Activated CD4-positive, alpha-beta T cell treated with anti-CD3 and anti-CD28 coated beads, Interleukin-2, amount 50 U/mL, for 48 hours (primary cell): ENCODE measurements around the gene FTO.

Experiments
- DNase-seq, 2 experiments: peaks; one replicate each; pipeline ENCODE4 v3.0.0-alpha.2; 2020

The FTO gene

DNA sequence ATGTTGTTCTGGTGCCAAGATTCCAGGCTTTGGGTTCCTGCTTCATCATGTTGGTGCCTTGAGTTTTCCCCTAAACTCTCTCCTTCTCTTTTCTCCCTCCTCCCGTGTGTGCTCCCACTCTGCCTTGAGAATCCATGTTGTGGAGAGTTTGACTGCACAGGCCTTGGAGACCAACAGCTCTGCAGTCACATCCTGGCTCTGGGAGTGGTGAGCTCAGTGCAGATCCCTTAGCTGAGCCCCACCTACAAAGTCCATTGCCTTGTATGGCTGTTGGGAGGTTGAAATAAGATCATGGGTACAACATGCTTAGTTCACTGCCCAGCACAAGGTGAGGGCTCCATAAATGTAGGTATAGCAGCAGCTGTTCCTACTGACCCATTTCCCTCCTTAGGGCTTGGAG, 496.8 kb downstream of the FTO start:
- no peak for DNase-seq

DNA sequence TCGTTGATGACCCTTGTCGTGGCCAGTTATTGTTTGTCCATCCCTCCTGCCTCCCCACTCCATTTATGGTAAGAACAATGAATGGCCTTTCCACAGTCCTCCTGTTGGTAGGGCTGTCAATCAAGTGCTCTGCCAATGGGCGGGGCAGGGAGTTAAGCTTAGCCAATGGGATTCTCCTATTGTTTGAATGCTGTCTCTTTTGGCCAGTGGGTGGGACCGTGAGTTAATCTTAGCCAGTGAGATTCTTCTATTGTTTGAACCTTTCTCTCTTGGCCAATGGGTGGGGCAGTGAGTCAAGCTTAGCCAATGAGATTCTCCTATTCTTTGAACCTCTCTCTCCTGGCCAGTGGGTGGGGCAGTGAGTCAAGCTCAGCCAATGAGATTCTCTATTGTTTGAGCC, 497.2 kb downstream of the FTO start:
- no peak for DNase-seq
